Measurements from ENCODE around the gene NCBP1.
"Not testable (repeated sequence)": the region's sequence is repeated elsewhere in the genome, so short reads cannot be mapped to it uniquely, and the experiment has no call there.

DNA sequence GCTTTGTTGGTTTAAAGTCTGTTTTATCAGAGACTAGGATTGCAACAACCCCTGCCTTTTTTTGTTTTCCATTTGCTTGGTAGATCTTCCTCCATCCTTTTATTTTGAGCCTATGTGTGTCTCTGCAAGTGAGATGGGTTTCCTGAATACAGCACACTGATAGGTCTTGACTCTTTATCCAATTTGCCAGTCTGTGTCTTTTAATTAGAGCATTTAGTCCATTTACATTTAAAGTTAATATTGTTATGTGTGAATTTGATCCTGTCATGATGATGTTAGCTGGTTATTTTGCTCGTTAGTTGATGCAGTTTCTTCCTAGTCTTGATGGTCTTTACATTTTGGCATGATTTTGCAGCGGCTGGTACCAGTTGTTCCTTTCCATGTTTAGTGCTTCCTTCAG, 48.8 kb upstream of the NCBP1 start:
- TF ChIP-seq, protein P1, sequence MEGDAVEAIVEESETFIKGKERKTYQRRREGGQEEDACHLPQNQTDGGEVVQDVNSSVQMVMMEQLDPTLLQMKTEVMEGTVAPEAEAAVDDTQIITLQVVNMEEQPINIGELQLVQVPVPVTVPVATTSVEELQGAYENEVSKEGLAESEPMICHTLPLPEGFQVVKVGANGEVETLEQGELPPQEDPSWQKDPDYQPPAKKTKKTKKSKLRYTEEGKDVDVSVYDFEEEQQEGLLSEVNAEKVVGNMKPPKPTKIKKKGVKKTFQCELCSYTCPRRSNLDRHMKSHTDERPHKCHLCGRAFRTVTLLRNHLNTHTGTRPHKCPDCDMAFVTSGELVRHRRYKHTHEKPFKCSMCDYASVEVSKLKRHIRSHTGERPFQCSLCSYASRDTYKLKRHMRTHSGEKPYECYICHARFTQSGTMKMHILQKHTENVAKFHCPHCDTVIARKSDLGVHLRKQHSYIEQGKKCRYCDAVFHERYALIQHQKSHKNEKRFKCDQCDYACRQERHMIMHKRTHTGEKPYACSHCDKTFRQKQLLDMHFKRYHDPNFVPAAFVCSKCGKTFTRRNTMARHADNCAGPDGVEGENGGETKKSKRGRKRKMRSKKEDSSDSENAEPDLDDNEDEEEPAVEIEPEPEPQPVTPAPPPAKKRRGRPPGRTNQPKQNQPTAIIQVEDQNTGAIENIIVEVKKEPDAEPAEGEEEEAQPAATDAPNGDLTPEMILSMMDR (IDR thresholded peaks at IDR 0.05; ENCODE audit: poor library complexity), result not testable (repeated sequence)
- not testable (repeated sequence) for TF ChIP-seq EZH2phosphoT487 (IDR thresholded peaks at IDR 0.05; ENCODE audit: low read depth, severe bottlenecking, unreplicated experiment); EZH2 (IDR thresholded peaks at IDR 0.05; ENCODE audit: borderline replicate concordance)

Data from hepatocyte (in vitro differentiated cells).